ENCODE results near the gene DOK6.

DNA sequence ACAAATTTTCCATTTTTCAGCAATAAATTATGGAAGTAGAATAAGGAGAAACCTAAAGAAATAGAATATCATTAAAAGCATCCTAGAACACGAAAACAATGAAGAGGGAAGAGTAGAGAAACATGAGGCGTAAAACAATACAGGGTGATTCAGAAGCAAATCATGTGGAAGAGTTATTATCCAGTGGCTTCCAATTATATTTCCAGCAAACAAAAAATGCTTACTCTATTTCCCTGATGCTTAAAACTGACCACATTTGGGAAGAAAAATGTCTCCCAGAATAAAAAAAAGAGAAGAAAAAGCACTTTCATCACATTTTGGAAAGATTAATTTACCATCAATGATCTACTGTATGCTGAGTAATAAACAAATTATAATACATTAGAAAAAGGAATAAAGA, 354.4 kb downstream of the DOK6 start:
- TF ChIP-seq FOS (IDR thresholded peaks at IDR 0.05; ENCODE audit: borderline replicate concordance, insufficient read depth, low read length) (no peak), GATA2 (IDR thresholded peaks at IDR 0.05; ENCODE audit: insufficient read depth, insufficient read length, low read depth, low read length) (no peak)
- TF ChIP-seq, protein P1, sequence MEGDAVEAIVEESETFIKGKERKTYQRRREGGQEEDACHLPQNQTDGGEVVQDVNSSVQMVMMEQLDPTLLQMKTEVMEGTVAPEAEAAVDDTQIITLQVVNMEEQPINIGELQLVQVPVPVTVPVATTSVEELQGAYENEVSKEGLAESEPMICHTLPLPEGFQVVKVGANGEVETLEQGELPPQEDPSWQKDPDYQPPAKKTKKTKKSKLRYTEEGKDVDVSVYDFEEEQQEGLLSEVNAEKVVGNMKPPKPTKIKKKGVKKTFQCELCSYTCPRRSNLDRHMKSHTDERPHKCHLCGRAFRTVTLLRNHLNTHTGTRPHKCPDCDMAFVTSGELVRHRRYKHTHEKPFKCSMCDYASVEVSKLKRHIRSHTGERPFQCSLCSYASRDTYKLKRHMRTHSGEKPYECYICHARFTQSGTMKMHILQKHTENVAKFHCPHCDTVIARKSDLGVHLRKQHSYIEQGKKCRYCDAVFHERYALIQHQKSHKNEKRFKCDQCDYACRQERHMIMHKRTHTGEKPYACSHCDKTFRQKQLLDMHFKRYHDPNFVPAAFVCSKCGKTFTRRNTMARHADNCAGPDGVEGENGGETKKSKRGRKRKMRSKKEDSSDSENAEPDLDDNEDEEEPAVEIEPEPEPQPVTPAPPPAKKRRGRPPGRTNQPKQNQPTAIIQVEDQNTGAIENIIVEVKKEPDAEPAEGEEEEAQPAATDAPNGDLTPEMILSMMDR (IDR thresholded peaks at IDR 0.05; ENCODE audit: extremely low read depth in 1 of 2, insufficient read depth in 1 of 2, low read depth in 1 of 2, low read length in 2 of 2) = no peak

Measured in endothelial cell of umbilical vein (primary cell).